HG03460 (cell line): ENCODE data around the gene ADAMTSL3.

Experiments used
- ATAC-seq: cut with Tn5 transposase; IDR thresholded peaks from one replicate; pipeline ENCODE4 v1.9.1; 2021; ENCODE audit not compliant: unreplicated experiment

Gene ADAMTSL3

DNA sequence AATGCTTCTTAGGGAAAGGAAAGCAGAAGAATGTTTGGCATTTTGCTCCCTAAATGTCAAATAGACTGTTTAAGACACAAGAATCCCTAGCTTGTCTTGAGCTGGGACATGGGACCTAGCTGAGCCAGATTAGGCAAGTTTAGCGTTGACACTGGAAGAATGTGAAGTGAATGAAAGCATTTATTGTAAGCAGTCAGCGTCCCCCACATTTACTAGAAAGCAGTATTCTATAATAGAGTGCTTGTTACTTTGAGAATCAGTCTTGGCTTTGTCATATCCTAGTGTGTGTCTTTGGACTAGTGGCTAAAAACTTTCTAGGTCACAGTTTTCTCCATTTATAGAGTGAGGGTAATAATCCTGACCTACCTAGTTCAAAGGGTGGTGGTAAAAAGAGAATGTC, 161.6 kb downstream of the ADAMTSL3 start:
- no peak for ATAC-seq

DNA sequence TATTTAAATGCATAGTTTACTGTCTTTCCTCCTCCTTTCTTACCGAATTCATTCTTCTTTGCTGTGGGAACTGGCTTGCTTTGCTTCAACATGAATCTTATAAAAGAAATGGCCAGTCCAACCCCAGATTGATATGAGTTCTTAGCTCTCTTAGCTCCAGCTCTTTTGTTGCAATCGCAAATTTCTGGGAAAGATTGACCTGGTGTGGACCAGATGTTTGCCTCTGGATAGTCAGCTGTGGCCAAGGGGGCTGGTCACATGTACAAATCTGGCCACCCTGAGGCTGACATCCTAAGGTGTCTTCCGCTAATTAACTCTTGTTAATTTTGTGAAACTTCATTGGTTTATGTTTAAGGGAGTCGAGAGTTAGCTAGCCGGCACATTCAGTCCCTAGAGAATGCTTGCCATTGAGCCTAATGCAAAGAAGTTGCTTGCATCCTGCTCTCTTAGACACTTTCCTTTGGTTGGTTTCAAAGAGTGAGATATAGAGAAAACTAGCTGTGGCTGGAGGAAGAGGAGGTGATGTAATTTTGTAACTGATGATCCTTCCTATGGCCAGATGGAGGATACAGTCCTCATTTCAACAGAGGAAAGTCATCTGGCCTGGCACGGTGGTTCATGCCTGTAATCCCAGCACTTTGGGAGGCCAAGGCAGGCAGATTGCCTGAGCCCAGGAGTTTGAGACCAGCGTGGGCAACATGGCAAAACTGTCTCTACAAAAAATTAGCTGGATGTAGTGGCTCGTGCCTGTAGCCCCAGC, 162.4 kb downstream of the ADAMTSL3 start:
- no peak for ATAC-seq

DNA sequence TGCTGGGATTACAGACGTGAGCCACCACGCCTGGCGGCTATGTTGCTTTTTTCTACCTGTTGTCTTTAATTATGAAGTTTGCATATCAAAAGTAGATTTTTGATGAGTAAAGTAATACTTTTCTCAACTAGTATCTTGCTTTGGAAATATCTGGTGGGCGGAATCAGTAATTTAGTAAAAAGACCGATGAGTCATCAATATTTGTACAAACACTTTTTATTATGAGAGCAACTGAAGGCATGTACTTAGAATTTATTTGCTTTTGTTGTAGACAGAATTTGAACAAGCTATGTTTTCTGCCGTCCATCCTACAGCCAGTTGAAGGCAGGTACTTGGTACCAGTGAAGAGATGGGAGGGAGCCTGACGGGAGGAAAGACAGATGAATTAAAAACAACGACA, 164.7 kb downstream of the ADAMTSL3 start:
- ATAC-seq: no peak

DNA sequence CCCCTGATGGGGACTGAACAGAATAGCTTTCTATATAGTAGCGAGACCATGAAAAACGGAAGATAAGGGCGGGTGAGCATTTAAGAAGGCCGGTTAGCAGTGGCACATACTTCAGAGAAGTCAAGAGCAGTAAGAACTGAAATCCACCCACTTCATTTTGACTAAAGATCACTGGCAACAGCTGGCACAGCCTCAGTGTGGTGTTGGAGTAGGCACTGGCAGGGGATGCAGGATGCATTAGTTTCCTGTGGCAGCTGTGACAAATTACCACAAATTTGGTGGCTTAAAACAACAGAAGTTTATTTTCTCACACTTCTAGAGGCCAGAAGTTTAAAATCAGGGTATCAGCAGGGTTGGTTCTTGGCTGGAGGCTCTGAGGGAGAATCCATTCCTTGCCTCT, 176.5 kb downstream of the ADAMTSL3 start:
- no peak for ATAC-seq

DNA sequence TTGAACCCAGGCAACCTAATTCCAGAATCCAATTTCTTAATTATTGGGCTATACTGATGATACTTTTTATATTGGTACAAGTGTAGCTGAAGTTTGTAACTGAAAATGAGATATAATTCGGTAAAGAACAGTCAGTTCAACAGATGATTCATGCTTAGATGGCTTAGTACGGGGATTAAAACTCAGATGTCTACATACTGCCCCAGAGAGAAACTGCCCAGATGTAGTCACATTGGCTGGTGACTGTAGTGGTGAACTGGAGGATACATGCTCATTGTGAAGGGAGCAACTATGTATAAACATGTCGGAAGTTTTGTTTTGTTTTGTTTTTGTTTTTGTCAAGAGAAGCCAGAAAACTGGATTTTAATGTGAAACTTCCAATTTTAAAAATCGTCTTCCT, 179.6 kb downstream of the ADAMTSL3 start:
- ATAC-seq: no peak

DNA sequence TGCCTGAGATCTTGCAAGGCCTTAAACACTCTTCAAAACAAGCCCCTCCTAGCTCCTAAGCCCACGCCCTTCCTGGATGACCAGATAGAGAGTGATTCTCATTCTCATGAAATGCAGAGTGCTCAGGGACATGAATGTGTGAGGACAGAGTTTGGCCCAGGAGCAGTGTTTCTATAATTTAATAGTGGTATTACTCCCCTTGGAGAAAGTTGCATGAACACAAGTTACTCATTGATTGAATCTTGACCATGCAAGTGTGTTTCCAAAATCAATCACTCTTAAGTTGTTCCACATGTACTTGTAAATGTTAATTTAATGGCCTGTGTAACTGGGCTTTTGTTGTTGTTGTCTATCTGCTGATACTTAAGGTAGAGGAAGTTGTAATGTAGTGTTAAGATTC, 181.6 kb downstream of the ADAMTSL3 start:
- no peak for ATAC-seq

DNA sequence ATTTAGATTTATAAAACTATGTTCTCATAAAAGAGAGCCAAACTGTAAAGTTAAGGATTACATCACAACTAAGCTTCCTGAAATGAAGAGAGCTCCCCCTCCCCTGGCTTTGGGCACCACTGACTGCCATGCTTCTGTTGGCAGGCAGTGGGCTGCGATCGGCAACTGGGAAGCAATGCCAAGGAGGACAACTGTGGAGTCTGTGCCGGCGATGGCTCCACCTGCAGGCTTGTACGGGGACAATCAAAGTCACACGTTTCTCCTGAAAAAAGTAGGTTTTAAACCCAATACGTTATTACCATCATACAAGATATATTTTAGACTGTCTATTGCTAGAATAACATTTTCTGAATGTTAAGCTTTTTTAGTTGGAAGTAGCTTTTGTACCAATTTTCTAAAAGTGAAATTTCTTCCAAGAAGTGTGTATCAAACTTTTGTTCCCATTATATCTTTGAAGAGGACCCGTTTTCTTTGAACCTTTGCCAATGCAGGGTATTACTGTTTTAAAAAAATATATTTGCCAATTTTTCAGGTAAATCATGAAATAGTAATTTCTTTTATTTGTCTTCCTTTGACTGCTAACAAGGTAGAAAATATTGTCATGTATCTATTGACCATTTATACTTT, 184.1 kb downstream of the ADAMTSL3 start:
- no peak for ATAC-seq

DNA sequence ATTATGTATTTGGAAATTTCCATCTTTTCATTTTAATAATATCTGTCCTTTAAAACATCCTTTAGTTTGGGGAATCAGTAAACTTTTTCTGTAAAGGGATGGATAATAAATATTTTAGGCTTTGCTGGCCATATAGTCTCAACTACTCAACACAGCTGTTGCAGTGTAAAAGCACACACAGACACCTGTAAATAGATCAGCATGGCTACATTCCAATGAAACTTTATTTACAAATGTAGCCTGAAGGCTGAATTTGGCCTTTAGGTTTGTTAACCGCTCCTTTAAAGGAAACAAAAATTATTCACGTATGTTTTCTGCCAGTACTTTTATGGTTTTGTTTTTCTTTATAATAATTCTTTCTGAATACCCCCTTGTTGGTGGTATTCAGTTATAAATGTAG, 184.8 kb downstream of the ADAMTSL3 start:
- no peak for ATAC-seq

DNA sequence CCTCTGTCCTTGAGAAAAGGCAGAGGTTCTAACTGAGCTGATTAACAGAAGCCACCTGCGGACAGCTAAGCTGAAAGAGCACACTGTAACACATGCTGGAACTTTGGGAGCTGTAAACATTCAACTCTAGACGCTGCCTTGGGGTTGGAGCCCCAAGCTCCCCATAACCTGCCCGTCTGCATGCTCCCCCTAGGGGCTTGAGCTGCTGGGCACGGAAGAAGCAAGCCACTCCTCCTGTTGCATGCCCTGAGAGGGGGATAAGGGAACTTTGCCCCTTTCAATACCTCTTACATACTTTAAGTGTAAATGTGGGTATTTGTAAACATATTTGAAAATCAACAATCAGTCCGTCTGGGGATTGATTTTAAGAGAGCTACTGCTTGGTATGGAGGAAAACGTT, 188.4 kb downstream of the ADAMTSL3 start:
- no peak for ATAC-seq

DNA sequence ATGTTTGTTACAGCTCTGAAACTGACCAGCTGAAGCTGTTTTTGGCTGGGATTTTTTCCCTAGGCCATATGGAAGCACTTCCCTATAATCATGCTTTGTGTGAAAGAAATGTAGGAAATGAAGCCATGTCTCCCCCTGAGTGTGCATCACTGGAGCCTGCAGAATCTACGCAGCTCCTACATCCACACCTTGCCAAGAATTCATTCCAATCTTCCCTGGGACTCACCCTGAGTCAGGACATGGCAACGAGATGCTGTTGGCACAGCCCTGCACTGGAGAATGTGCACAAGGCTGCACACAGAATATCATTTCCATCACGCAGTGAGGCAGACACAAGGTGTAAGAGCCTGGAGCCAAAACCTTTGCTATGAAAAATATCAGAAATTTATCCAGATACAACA, 189.5 kb downstream of the ADAMTSL3 start:
- no peak for ATAC-seq

DNA sequence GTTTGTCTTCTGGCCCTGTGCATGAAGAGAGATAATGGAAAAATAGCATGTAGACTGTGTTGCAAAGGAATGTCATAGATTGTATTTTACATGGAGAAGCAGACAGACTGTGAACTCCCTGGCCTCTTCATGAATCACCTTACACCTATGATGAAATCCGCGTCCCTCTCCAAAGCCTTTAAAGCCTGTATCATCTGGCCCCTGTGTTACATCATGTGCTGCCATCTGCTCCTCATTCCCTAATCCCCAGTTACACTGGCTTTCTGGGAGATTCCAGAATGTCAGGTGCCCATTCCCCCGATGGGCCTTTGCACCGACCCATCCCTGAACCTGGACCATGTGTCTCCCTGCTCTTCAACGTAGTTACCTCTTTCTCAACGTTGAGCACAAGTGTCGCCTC, 190.8 kb downstream of the ADAMTSL3 start:
- ATAC-seq: no peak

DNA sequence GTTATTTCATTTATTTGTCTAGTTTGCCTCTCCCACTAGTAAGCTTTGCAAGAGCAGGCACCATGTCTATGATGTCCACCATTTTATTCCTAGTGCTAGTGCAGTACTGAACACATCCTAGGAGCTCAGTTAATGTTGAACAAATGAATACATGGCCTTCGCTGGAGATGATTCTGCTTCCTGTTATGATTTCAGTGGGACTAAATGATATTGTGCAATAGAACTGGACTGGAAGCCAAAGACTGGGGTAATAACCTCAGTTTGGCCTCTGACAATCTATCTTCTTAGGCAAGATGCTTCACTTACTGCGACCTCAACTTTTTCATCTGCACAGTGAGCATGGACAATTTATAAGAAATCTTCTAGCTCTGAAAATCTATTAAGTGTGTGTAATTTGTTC, 191.3 kb downstream of the ADAMTSL3 start:
- no peak for ATAC-seq

DNA sequence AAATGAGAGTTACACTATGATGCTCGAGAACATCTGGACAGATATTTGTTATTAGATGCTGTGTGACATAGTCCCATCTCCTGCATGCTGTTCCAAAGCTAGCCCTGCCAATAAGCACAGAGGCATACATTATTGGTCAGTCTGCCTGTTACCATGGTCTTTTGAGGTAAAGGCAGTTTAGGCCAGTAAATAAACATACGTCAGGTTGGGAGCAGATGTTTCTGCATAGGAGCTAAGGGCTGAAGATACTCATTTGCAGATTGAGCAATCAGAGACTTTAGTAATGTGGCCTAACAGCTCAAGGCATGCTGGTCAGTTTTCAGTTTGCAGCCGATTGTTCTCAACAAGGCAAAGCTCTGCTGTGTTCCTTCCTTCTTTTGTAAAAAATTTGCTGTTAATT, 192.9 kb downstream of the ADAMTSL3 start:
- no peak for ATAC-seq

DNA sequence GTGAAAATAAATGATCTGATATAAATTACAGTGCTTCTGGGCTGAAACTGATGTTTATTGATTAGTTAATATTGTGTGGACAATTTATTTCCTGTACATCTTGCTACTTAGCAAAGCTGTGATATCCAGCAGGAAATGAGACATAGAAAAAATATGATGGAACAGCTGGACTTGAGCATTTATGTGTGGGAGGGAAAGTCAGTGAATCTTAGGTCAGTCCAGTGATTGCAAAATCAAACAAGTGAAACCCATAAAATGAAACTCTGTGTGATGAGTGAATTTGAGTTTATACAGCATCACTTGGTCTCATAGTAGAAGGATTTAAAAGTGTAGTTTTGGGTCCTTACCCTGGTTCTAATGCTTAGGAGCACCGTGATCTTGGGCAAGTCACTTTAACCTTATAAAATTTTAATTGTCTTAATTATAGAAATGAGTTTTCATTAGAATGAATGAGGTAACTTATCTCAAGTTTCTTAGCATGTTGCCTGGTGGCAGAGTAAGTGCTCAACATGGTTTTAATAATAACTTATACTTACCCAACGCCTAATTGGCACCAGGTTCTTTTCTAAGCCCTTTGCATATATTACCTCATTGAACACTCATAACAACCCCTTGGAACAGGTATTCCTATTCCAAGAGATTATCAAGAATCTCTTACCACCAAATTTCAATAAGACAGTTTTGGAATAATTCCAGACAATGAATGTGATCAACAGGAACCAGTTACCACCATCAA, 194.6 kb downstream of the ADAMTSL3 start:
- no peak for ATAC-seq

DNA sequence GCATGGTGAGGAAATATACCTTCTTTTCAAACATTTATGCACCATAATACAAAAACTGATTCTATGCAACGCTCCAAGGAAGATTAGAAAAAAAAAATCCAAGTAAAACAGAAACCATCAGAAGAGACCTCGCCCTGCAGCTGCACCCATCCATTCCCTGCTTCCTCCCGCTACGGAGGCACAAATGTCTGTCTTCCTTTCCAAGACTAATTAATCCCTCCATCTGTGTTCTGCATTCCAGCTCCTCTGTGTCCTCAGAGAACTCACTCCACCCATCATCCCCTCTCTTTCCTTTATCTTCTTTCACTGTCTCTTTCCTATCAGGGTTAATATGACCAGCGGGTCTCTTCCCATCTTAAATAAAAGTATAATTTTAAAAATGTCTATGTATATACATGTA, 196.1 kb downstream of the ADAMTSL3 start:
- no peak for ATAC-seq

DNA sequence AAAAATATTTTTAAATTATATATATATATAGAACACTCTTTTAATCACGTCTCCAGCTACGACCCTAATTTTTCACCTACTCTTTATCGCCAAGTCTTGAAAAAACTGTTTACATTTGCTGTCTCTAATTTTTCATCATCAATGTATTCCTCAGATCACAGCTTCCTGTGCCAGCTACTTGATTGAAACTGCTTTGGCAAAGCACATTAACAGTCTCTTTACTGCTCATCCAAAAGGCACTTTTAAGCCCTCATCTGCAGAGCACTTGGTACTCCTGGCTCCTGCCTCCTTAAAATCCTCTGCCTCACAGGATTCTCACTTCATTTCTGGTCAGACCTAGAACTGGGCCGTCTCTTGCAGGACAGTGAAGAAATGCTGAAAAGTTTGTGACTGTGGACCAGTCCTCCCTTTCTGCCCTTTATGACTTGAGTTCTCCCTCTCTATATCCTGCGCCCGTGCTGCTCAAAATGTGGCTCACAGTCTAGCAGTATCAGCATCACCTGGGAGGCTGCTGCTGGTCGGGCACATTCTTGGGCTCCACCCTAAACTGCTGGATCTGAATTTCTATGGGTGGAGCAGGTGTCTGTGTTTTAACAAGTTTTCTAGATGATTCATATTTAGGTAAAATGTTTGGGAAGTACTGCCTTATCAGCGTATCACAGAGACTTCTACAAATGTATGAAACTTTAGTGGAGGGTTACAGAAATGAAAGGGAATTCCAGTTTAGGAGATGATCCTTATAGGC, 196.8 kb downstream of the ADAMTSL3 start:
- ATAC-seq: no peak

DNA sequence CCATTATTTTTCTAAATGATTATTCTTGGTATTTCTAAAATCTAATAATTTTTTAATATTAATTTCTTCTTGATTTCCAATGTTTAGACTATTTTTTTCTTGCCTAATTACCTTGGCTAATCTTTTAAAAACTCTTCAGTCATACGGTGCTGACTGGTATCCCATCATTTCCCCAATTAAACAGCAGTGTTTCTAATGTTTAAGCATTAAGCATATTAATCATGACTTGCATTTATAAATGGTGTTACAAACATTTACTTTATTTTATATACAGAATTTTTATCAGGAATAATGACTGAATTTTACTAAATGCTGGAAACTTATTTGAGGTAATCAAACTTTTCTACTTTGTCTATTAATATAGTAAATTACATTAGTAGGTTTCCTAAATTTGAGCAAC, 199.3 kb downstream of the ADAMTSL3 start:
- no peak for ATAC-seq

DNA sequence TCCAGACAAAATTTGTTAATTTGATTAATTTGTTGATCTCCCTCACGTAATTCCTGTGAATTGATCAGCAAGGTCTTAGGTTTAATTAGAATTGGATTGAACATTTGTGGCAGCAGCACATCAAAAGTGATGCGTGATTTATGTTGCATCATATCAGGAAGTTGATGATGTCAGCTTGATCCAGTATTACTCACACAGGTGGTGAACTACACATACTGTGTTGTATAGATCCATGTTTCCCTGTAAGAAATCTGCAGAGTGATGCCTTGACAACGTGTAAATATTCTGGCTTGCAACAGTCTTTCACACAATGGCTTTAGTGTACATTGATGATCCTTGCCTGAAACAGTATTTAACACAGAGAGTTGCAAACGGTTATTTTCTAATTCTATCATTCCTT, 200.4 kb downstream of the ADAMTSL3 start:
- no peak for ATAC-seq

DNA sequence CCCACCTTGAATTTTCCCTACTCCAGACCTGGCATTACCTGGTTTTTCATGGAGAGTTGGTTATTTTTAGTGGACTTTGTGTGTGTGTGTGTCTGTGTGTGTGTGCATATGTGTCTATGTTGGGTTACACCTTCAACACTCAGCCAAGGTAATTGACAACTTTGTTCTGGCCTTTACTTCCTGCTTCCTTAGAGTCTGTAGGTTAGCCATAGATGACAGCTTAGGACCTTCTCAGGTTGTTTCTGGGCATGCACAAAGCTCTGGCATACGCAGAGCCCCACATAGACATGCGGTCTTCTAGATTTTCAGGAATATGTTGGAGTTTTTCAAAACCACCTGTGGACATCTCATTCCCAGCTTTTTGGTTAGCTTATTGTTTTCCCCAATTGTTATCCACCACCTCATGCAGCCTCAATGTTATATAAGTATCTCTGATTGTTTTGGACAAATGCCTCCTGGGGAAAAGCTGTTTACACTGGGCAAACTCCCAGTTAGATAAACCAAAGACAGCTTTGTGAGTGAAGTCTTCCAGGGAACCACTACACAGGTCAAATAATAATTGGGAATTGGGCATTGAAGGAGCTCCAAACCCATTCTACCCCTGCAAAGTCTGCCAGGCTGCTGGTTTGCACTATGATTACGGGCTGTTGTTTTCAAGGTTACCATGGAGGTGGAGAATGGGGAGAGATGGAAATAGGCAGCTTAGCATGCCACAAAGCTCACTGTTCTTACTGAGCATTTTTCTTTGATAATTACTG, 201.2 kb downstream of the ADAMTSL3 start:
- no peak for ATAC-seq

DNA sequence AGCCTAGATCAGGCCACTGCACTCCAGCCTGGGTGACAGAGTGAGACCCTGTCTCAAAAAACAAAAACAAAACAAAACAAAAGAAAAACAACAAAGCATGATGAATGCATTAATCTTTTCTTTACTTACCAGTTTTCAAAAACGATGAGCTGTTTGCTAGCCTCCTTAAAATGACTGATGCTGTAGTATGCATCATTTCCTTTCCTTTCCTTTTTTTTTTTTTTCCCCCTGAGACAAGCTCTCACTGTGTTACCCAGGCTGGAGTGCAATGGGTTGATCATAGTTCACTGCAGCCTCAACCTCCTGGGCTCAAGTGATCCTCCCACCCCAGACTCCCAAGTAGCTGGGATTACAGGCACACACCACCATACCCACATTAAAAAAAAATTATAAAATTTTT, 202.0 kb downstream of the ADAMTSL3 start:
- ATAC-seq: no peak
